Measurements from ENCODE around the gene EFCAB5. TPM values are rescaled to one million over a fixed set of nuclear protein-coding genes. Genes with fewer than 3 reads are reported as not detected.
"Not testable (repeated sequence)": the region's sequence is repeated elsewhere in the genome, so short reads cannot be mapped to it uniquely, and the experiment has no call there.

Gene EFCAB5
- total RNA-seq, 5 donors from 2014 or later (not counting 1 experiment from before 2014, with no cell fraction given) = 0.63 to 1.2 (median 1.0) TPM

DNA sequence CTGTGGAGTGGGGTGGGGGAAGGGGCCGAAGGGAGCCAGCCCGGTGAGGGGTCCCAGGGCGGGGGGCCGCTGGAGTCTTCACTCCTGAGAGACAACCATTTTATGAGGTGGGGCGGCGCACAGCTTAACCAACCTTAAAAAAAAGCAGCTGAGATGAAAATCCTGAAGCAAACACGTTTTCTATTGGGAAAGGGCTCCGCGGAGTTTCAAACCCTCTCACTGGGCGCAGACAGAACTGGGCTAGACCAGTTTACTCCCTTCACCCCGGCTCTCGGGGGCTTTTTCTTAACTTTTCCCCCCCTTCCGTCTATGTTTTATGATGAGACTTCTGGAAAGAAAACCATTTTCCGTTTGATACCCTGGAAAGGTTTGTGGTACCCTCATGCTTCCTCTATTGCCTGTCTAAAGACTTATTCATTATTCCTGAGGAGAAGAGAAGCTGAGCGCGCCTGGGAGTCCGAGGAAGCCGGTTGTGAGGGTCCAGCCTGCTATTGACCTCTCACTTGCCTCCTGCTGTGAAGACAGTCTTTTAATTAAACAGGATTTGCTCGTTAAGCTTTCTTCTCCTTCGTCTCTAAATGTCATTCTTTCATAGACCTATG is 10.9 kb upstream of the EFCAB5 start:
- ChIA-PET POLR2A (interaction anchor here (0.6 to 2.1 kb wide), 8 partner anchors 11 to 1977 kb away, joined by 3 to 13 read pairs (median 4); no protein-coding TSS in a partner anchor), CTCF (interaction anchor here (0.5 to 5.8 kb wide), 40 partner anchors 9 to 1211 kb away, joined by 3 to 220 read pairs (median 5); partner anchors contain the start of genes ABHD15 (in 1 of the 2), EFCAB5 (in 1 of the 2) and RPL23A (in 1 of the 2))
- Mint-ChIP-seq H3K4me3 (no peak overlapping the region), H3K4me1 (peaks cover 26 to 39% (median 34%) of the 10 kb centered on the region in 3 donors), H3K27me3 (peaks cover 0 to under 1% of the 10 kb centered on the region in 2 donors), H3K9me3 (no peaks in the 10 kb centered on the region), H3K27ac (no peak overlapping the region), H3K36me3 (no peaks in the 10 kb centered on the region)
- Histone ChIP-seq H3K4me3 (ENCODE audit: control insufficient read depth in 1 of 2, extremely low read depth in 1 of 2, low read length in 1 of 2) (peak overlapping the region; percentile 92 to 95), H3K36me3 (ENCODE audit: control insufficient read depth in 2 of 2, extremely low read depth in 1 of 2, insufficient read depth in 1 of 2, low read length in 1 of 2) (no peaks in the 10 kb centered on the region), H3K27ac (ENCODE audit: low read length) (peak overlapping the region; percentile 37), H3K27me3 (replicated peaks in 1 of 2; ENCODE audit: control insufficient read depth in 2 of 2, extremely low read depth in 1 of 2, insufficient read depth in 2 of 2, low read length in 1 of 2) (no peaks in the 10 kb centered on the region), H3K9me3 (no peaks in the 10 kb centered on the region), H3K4me1 (ENCODE audit: control insufficient read depth in 1 of 2, extremely low read depth in 1 of 2, insufficient read depth in 2 of 2, low read length in 2 of 2) (peaks cover 17 to 32% of the 10 kb centered on the region in 2 experiments)
- no peak for DNase-seq
- ATAC-seq (replicated peaks in 1 of 4) = peak; percentile 34 to 48 (median 38)
- 0% methylated on average over 6 of the region's 20 CpGs for WGBS (ENCODE audit: insufficient coverage)

DNA sequence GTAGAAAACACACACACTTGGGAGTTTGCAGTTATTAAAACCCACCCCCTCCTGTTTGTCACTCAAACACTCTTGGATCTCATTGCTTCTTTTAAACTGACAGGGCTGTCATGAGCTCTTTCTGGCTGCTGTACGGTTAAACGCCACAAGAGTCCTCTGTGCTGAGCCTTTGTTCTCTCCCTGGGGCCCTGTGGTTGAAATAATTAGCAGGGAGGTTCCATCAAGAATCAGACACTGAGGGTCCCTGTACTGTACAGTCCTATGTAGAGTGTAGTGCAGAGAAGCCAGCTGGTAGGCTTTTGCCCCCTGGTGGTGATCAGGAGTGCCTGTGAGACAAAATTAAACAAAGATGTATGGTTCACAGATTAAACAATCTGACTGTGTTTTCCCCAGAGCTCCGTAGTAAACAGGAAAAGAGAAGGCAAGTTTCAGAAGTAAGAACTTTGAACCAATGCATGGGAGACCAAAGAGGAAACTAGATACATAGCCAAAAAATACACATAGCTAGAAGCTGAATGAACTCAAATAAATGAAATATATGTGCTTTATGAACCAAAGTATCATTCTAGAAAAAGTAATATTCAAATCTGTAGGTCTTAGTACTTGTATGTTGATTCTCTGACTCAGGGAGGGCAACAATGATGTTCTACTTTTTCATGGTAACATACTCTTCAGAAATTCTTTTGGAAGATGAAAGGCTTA is 10.1 kb upstream of the EFCAB5 start:
- Histone ChIP-seq H3K27ac (ENCODE audit: low read length) (peak overlapping the region; percentile 59), H3K4me1 (ENCODE audit: control insufficient read depth in 1 of 2, extremely low read depth in 1 of 2, insufficient read depth in 2 of 2, low read length in 2 of 2) (peaks cover 17 to 32% of the 10 kb centered on the region in 2 experiments), H3K4me3 (ENCODE audit: control insufficient read depth in 1 of 2, extremely low read depth in 1 of 2, low read length in 1 of 2) (peak overlapping the region; percentile 92 to 95), H3K36me3 (ENCODE audit: control insufficient read depth in 2 of 2, extremely low read depth in 1 of 2, insufficient read depth in 1 of 2, low read length in 1 of 2) (no peaks in the 10 kb centered on the region), H3K27me3 (replicated peaks in 1 of 2; ENCODE audit: control insufficient read depth in 2 of 2, extremely low read depth in 1 of 2, insufficient read depth in 2 of 2, low read length in 1 of 2) (no peaks in the 10 kb centered on the region), H3K9me3 (no peaks in the 10 kb centered on the region)
- H3K4me1 Mint-ChIP-seq = peaks cover 24 to 31% (median 31%) of the 10 kb centered on the region in 3 donors
- H3K4me3 Mint-ChIP-seq = no peak overlapping the region
- H3K27me3 Mint-ChIP-seq = peaks cover 0 to 1% of the 10 kb centered on the region in 2 donors
- ATAC-seq (replicated peaks in 1 of 4) (peak; percentile 69 to 72 (median 72)), DNase-seq (peak; percentile 44 to 86 (median 67))
- ChIA-PET CTCF (interaction anchor here (0.5 to 5.8 kb wide), 56 partner anchors 9 to 1556 kb away, joined by 3 to 220 read pairs (median 4); partner anchors contain the start of genes ABHD15 (in 1 of the 2) and EFCAB5 (in 1 of the 2)), POLR2A (interaction anchor here (0.5 to 2.1 kb wide), 10 partner anchors 12 to 1382 kb away, joined by 3 to 8 read pairs (median 4); partner anchors contain the start of gene EVI2B (in 1 of the 2))
- 0% methylated on average over 2 of the region's 3 CpGs for WGBS (ENCODE audit: insufficient coverage)
- H3K27ac Mint-ChIP-seq = no peak overlapping the region
- H3K9me3 Mint-ChIP-seq = no peaks in the 10 kb centered on the region
- H3K36me3 Mint-ChIP-seq = no peaks in the 10 kb centered on the region

DNA sequence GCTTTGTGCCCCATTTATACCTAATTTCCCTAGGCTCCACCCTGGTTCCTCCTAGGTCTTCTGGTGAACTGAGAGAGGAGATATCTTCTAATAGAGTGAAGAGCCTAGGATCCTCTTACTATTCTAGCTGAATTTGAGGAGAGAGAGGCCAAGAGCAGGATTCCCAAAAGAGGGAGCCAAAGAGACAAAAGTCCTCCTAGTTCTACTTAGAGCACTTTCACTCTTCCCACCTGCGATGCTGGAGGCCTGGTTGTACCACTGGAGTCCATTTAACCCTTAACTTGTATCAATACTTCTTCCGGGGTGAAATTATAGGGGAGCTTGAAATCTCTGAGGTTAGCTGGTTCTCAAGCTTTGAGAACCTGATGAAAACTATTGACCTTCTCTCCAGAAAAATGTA is 8.1 kb upstream of the EFCAB5 start:
- Histone ChIP-seq H3K27me3 (replicated peaks in 1 of 2; ENCODE audit: control insufficient read depth in 2 of 2, extremely low read depth in 1 of 2, insufficient read depth in 2 of 2, low read length in 1 of 2) (no peaks in the 10 kb centered on the region), H3K4me3 (ENCODE audit: control insufficient read depth in 1 of 2, extremely low read depth in 1 of 2, low read length in 1 of 2) (no peak overlapping the region), H3K27ac (ENCODE audit: low read length) (no peak overlapping the region), H3K36me3 (ENCODE audit: control insufficient read depth in 2 of 2, extremely low read depth in 1 of 2, insufficient read depth in 1 of 2, low read length in 1 of 2) (no peaks in the 10 kb centered on the region), H3K9me3 (no peaks in the 10 kb centered on the region), H3K4me1 (ENCODE audit: control insufficient read depth in 1 of 2, extremely low read depth in 1 of 2, insufficient read depth in 2 of 2, low read length in 2 of 2) (peaks cover 17 to 20% of the 10 kb centered on the region in 2 experiments)
- Mint-ChIP-seq H3K4me1 (peaks cover 5 to 13% (median 12%) of the 10 kb centered on the region in 3 donors), H3K4me3 (no peak overlapping the region), H3K27ac (no peak overlapping the region), H3K36me3 (no peaks in the 10 kb centered on the region), H3K9me3 (no peaks in the 10 kb centered on the region), H3K27me3 (peaks cover 0 to 1% of the 10 kb centered on the region in 2 donors)
- ChIA-PET CTCF (interaction anchor here (0.5 to 1.2 kb wide), 6 partner anchors 118 to 354 kb away, joined by 3 to 5 read pairs (median 3); no protein-coding TSS in a partner anchor), POLR2A (no interaction called here)
- no peak for ATAC-seq (replicated peaks in 1 of 4)
- no peak for DNase-seq
- no CpG with 5 or more reads among the region's 2 CpGs for WGBS (ENCODE audit: insufficient coverage)

DNA sequence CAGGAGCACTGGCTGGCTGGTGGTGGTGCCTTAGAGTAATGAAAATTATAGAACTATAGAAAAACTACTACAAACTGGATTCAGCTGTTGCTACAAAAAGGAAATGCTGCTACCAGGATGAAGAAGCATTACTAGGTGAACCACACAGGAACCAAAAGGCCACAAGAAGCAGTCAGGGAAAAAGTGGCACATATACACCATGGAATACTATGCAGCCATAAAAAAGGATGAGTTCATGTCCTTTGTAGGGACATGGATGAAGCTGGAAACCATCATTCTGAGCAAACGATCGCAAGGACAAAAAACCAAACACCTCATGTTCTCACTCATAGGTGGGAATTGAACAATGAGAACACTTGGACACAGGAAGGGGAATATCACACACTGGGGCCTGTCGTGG is 5.5 kb upstream of the EFCAB5 start:
- H3K4me3 ChIP-seq (ENCODE audit: control insufficient read depth in 1 of 2, extremely low read depth in 1 of 2, low read length in 1 of 2); H3K4me1 ChIP-seq (ENCODE audit: control insufficient read depth in 1 of 2, extremely low read depth in 1 of 2, insufficient read depth in 2 of 2, low read length in 2 of 2); H3K36me3 Mint-ChIP-seq; H3K4me1 Mint-ChIP-seq; H3K27ac Mint-ChIP-seq; H3K27me3 ChIP-seq (replicated peaks in 1 of 2; ENCODE audit: control insufficient read depth in 2 of 2, extremely low read depth in 1 of 2, insufficient read depth in 2 of 2, low read length in 1 of 2); H3K9me3 ChIP-seq; DNase-seq; H3K36me3 ChIP-seq (ENCODE audit: control insufficient read depth in 2 of 2, extremely low read depth in 1 of 2, insufficient read depth in 1 of 2, low read length in 1 of 2); H3K4me3 Mint-ChIP-seq; H3K9me3 Mint-ChIP-seq; H3K27ac ChIP-seq (ENCODE audit: low read length); ATAC-seq (replicated peaks in 1 of 4); H3K27me3 Mint-ChIP-seq; POLR2A ChIA-PET: not testable (repeated sequence)
- no CpG with 5 or more reads among the region's 3 CpGs for WGBS (ENCODE audit: insufficient coverage)
- CTCF ChIA-PET = interaction anchor here (0.6 to 1.9 kb wide), 2 partner anchors 67 to 128 kb away, joined by 3 to 14 read pairs; no protein-coding TSS in a partner anchor

DNA sequence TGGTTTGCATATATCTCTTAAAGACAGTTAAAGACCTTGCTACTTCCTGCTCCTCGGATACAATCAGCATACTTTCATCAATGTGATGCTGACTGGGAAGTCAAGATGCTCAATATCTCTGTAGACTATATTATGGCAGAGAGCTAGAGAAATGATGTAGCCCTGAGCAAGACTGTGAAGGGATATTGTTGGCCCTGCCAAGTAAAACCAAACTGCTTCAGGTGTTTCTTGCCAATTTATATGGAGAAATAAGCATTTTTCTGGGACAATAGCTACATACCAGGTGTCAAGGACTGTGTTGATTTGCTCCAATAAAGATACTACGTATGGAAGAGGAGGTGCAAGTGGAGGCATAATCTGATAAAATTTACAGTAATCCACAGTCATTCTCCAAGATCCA is 4.7 kb upstream of the EFCAB5 start:
- CTCF ChIA-PET = interaction anchor here in 1 of 2 donors (1.0 kb wide), 1 partner anchor 131 kb away, joined by 3 read pairs; no protein-coding TSS in a partner anchor
- H3K4me3 ChIP-seq (ENCODE audit: control insufficient read depth in 1 of 2, extremely low read depth in 1 of 2, low read length in 1 of 2) = no peak overlapping the region
- peaks cover 0 to 2% (median 0%) of the 10 kb centered on the region in 3 donors for H3K4me1 Mint-ChIP-seq
- POLR2A ChIA-PET = no interaction called here
- no peaks in the 10 kb centered on the region for H3K9me3 Mint-ChIP-seq
- no CpG with 5 or more reads among the region's 2 CpGs for WGBS (ENCODE audit: insufficient coverage)
- no peaks in the 10 kb centered on the region for H3K27me3 ChIP-seq (replicated peaks in 1 of 2; ENCODE audit: control insufficient read depth in 2 of 2, extremely low read depth in 1 of 2, insufficient read depth in 2 of 2, low read length in 1 of 2)
- no peaks in the 10 kb centered on the region for H3K9me3 ChIP-seq
- DNase-seq = no peak
- no peaks in the 10 kb centered on the region for H3K36me3 Mint-ChIP-seq
- H3K27ac Mint-ChIP-seq = no peak overlapping the region
- peaks cover 0 to 3% of the 10 kb centered on the region in 2 experiments for H3K4me1 ChIP-seq (ENCODE audit: control insufficient read depth in 1 of 2, extremely low read depth in 1 of 2, insufficient read depth in 2 of 2, low read length in 2 of 2)
- no peak for ATAC-seq (replicated peaks in 1 of 4)
- no peak overlapping the region for H3K27ac ChIP-seq (ENCODE audit: low read length)
- H3K36me3 ChIP-seq (ENCODE audit: control insufficient read depth in 2 of 2, extremely low read depth in 1 of 2, insufficient read depth in 1 of 2, low read length in 1 of 2) = no peaks in the 10 kb centered on the region
- H3K27me3 Mint-ChIP-seq = peaks cover 0 to 1% of the 10 kb centered on the region in 2 donors
- H3K4me3 Mint-ChIP-seq = no peak overlapping the region

DNA sequence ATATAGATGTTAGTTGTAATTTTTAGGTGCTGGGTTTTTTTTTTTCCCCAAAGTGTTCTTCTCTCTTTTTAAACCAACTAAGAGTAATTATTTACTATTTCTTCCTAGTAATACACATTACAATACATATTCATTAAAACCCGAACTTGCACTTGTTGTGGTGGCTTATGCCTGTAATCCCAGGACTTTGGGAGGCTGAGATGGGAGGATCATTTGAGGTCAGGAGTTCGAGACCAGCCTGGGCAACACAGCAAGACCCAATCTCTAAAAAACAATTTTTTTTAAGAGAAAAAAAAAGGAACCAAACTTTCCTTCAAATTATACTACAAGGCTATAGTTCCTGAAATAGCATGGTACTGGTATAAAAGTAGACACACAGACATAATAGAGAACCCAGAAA is 3.8 kb downstream of the EFCAB5 start:
- POLR2A ChIA-PET = no interaction called here
- no peak overlapping the region for H3K4me3 ChIP-seq (ENCODE audit: control insufficient read depth in 1 of 2, extremely low read depth in 1 of 2, low read length in 1 of 2)
- H3K27ac ChIP-seq (ENCODE audit: low read length) = no peak overlapping the region
- H3K4me1 Mint-ChIP-seq = peaks cover 0 to 8% (median 6%) of the 10 kb centered on the region in 3 donors
- H3K9me3 Mint-ChIP-seq = no peaks in the 10 kb centered on the region
- no peaks in the 10 kb centered on the region for H3K9me3 ChIP-seq
- no peaks in the 10 kb centered on the region for H3K27me3 ChIP-seq (replicated peaks in 1 of 2; ENCODE audit: control insufficient read depth in 2 of 2, extremely low read depth in 1 of 2, insufficient read depth in 2 of 2, low read length in 1 of 2)
- no peaks in the 10 kb centered on the region for H3K27me3 Mint-ChIP-seq
- ATAC-seq (replicated peaks in 1 of 4) = no peak
- H3K27ac Mint-ChIP-seq = no peak overlapping the region
- H3K36me3 Mint-ChIP-seq = peaks cover 5% of the 10 kb centered on the region
- no peaks in the 10 kb centered on the region for H3K36me3 ChIP-seq (ENCODE audit: control insufficient read depth in 2 of 2, extremely low read depth in 1 of 2, insufficient read depth in 1 of 2, low read length in 1 of 2)
- CTCF ChIA-PET = interaction anchor here in 1 of 2 donors (0.6 kb wide), 1 partner anchor 255 kb away, joined by 4 read pairs; no protein-coding TSS in a partner anchor
- H3K4me3 Mint-ChIP-seq = no peak overlapping the region
- H3K4me1 ChIP-seq (ENCODE audit: control insufficient read depth in 1 of 2, extremely low read depth in 1 of 2, insufficient read depth in 2 of 2, low read length in 2 of 2) = peaks cover 0 to 2% of the 10 kb centered on the region in 2 experiments
- no peak for DNase-seq
- WGBS (ENCODE audit: insufficient coverage) = no CpG with 5 or more reads among the region's 2 CpGs
